ENCODE data around the gene IL1RAPL2. TPM values are rescaled to one million over a fixed set of nuclear protein-coding genes. Genes with fewer than 3 reads are reported as not detected.

IL1RAPL2 gene
- polyA plus RNA-seq, 1 donor from 2014 or later, result not detected

DNA sequence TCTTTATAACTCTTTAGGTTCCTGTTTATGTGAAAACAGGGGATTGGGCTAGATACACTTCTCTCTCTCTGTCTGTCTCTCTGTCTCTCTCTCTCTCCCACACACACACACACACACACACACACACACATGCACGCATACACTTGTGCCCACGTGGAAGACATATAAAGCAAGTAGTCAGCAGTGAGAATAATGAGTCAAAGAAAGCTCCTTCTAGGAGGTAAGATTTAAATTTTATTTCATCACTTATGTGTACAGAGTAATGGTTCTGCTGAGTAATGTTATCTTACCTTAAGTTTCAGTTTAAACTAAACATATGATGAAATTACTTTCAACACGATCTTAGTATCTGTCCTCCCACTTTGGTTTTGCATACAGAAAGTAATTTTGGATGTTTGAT, 897.5 kb downstream of the IL1RAPL2 start:
- Mint-ChIP-seq H3K4me3 (no peak overlapping the region), H3K27ac (no peak overlapping the region), H3K9me3 (peaks cover 0 to 2% (median 0%) of the 10 kb centered on the region in 3 donors), H3K27me3 (no peaks in the 10 kb centered on the region), H3K36me3 (no peaks in the 10 kb centered on the region), H3K4me1 (no peaks in the 10 kb centered on the region)

GRCh38 chrX:105464618-105465017, 898.6 kb downstream of the IL1RAPL2 start:
- H3K27ac Mint-ChIP-seq, result no peak overlapping the region

GRCh38 chrX:105468741-105469140, 902.7 kb downstream of the IL1RAPL2 start:
- Mint-ChIP-seq H3K36me3 (no peaks in the 10 kb centered on the region), H3K27ac (no peak overlapping the region), H3K4me1 (no peaks in the 10 kb centered on the region), H3K4me3 (no peak overlapping the region), H3K27me3 (no peaks in the 10 kb centered on the region), H3K9me3 (peaks cover 0 to 4% (median 0%) of the 10 kb centered on the region in 3 donors)

More at GRCh38 chrX:105464618-105465017, 898.6 kb downstream of the IL1RAPL2 start:
- no peaks in the 10 kb centered on the region for H3K27me3 Mint-ChIP-seq
- no peaks in the 10 kb centered on the region for H3K36me3 Mint-ChIP-seq
- no peaks in the 10 kb centered on the region for H3K4me1 Mint-ChIP-seq
- peaks cover 0 to 4% (median 0%) of the 10 kb centered on the region in 3 donors for H3K9me3 Mint-ChIP-seq
- no peak overlapping the region for H3K4me3 Mint-ChIP-seq

- H3K27me3 Mint-ChIP-seq, result no peaks in the 10 kb centered on the region
- no peaks in the 10 kb centered on the region for H3K36me3 Mint-ChIP-seq
- no peak overlapping the region for H3K4me3 Mint-ChIP-seq
- H3K9me3 Mint-ChIP-seq, result peaks cover 0 to 4% (median 0%) of the 10 kb centered on the region in 3 donors
- H3K4me1 Mint-ChIP-seq, result no peaks in the 10 kb centered on the region
- no peak overlapping the region for H3K27ac Mint-ChIP-seq
Observed at GRCh38 chrX:105471597-105471996, 905.6 kb downstream of the IL1RAPL2 start.

DNA sequence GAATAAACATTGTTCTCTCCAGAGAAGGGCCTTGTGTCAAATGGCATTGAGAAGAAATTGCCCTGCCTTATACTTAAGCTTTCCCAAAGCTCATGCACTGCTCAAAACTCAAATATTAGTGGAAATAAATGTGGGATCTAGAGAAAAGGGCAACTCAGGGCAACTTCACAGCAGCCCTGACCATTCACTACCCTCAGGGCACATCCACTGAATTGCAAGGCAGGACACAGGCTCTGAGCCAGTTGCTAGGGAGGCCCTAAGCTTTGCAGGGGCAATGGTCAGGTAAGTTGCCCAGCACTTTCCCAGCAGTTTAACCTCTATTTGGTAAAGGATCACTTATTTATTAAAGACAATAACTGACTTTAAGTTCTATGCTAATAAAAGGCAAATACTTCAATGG, 909.8 kb downstream of the IL1RAPL2 start:
- H3K36me3 Mint-ChIP-seq, result no peaks in the 10 kb centered on the region
- H3K4me3 Mint-ChIP-seq, result no peak overlapping the region
- no peaks in the 10 kb centered on the region for H3K4me1 Mint-ChIP-seq
- no peak overlapping the region for H3K27ac Mint-ChIP-seq
- H3K9me3 Mint-ChIP-seq, result no peaks in the 10 kb centered on the region
- no peaks in the 10 kb centered on the region for H3K27me3 Mint-ChIP-seq

DNA sequence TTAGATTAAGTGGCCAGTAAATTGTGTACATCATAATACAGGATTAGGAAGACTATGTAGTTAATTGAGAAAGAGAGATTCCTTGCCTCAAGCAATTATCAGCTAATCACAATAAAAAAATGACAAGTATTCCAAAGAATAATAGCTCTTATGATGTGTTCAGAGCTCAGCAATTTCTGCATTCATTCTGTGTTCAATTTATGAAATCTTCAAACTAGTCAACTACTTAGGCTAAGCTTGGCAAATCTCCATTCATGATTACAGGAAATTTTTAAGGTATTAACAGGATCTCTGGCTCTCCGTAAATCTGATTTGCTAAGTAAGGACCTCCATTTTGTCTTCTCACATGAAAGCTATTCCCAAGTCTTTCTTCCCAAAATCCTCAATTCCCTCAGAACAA, 911.4 kb downstream of the IL1RAPL2 start:
- peaks cover 0 to 1% (median 0%) of the 10 kb centered on the region in 3 donors for H3K9me3 Mint-ChIP-seq
- H3K27ac Mint-ChIP-seq, result no peak overlapping the region
- no peaks in the 10 kb centered on the region for H3K27me3 Mint-ChIP-seq
- H3K36me3 Mint-ChIP-seq, result no peaks in the 10 kb centered on the region
- no peaks in the 10 kb centered on the region for H3K4me1 Mint-ChIP-seq
- H3K4me3 Mint-ChIP-seq, result no peak overlapping the region

DNA sequence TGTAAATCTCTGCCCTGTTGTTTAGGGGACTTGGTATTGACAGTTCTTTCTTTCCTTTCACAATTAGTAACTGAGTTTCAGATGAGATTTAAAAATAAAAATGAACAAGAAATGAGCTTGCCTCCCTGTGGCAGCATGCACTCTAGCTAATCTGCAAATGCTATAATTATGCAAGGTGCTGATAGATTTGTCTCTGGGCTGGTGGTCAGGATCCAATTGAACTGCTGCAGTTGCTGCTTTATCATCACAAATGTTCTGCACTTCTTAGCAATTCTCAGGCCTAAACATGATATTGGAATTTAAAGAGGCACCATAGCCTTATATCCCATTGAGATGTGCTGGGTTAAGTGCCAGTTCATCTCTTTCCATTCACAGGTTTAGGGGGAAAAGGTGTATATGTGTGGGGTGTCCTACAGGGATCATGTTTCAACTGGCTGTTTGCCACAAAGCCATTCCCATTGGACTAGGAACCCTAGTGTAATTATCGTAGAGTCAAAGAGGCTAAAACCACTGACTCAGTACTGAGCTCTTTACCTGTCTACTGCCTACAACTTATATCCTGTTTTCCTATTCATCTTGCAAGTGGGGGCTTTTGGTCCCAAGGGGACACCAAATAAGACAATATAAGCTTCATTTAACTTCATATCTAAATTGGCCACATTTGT, 914.8 kb downstream of the IL1RAPL2 start:
- Mint-ChIP-seq H3K36me3 (no peaks in the 10 kb centered on the region), H3K27ac (no peak overlapping the region), H3K4me3 (no peak overlapping the region), H3K4me1 (no peaks in the 10 kb centered on the region), H3K27me3 (no peaks in the 10 kb centered on the region), H3K9me3 (peaks cover 0 to 4% (median 1%) of the 10 kb centered on the region in 3 donors)

DNA sequence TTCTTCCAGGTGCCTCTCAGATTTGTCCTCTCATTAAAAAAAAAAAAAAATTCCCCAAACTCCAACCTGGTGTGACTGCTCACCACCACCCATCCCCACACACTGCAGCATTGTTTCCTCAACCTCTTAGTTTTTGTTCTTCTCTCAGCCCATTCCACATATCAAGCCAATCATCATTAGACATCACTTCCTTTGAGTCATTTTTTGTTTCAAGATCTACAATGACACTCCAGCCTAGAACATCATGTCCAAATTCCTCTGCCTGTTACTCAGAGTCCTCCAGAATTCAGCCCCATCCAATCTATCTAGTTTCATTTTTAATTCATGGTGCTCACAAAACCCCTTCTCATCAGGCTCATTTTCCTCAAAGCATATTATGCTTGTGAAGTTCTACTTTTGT, 917.0 kb downstream of the IL1RAPL2 start:
- Mint-ChIP-seq H3K9me3 (peaks cover 0 to 5% (median 1%) of the 10 kb centered on the region in 3 donors), H3K4me1 (no peaks in the 10 kb centered on the region), H3K36me3 (no peaks in the 10 kb centered on the region), H3K4me3 (no peak overlapping the region), H3K27ac (no peak overlapping the region), H3K27me3 (no peaks in the 10 kb centered on the region)

- Mint-ChIP-seq H3K9me3 (peaks cover 0 to 6% (median 0%) of the 10 kb centered on the region in 3 donors), H3K4me1 (no peaks in the 10 kb centered on the region), H3K27me3 (no peaks in the 10 kb centered on the region), H3K4me3 (no peak overlapping the region), H3K36me3 (no peaks in the 10 kb centered on the region), H3K27ac (no peak overlapping the region)
Observed at GRCh38 chrX:105488716-105489115, 922.7 kb downstream of the IL1RAPL2 start.

GRCh38 chrX:105495376-105495775, 929.4 kb downstream of the IL1RAPL2 start:
- peaks cover 0 to 3% (median 2%) of the 10 kb centered on the region in 3 donors for H3K9me3 Mint-ChIP-seq
- no peaks in the 10 kb centered on the region for H3K4me1 Mint-ChIP-seq
- no peaks in the 10 kb centered on the region for H3K36me3 Mint-ChIP-seq
- H3K4me3 Mint-ChIP-seq, result no peak overlapping the region
- H3K27me3 Mint-ChIP-seq, result no peaks in the 10 kb centered on the region
- no peak overlapping the region for H3K27ac Mint-ChIP-seq

DNA sequence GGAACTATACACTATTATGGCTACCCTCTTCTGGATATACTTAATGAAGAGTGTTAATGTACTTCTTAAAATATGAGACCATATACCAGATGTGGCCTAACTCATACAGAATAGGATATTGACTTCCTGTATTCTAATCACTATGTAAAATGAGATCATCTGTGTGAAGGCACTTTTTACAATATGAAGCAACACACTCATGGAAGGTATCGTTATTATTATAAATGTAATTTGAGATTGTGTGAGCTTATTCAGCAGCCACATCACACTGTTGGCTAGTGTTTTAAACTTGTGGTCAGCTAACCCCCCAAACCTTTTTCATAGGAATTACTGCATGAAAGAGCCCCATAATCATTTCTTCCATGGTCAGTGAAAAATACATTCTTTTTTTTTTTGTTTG, 936.3 kb downstream of the IL1RAPL2 start:
- Mint-ChIP-seq H3K36me3 (no peaks in the 10 kb centered on the region), H3K4me1 (peaks cover 0 to 1% (median 0%) of the 10 kb centered on the region in 3 donors), H3K27me3 (no peaks in the 10 kb centered on the region), H3K4me3 (no peak overlapping the region), H3K9me3 (peaks cover 0 to 3% (median 1%) of the 10 kb centered on the region in 3 donors), H3K27ac (no peak overlapping the region)

GRCh38 chrX:105515561-105515960, 949.6 kb downstream of the IL1RAPL2 start:
- no peak overlapping the region for H3K27ac Mint-ChIP-seq
- H3K4me3 Mint-ChIP-seq, result no peak overlapping the region
- peaks cover 1% of the 10 kb centered on the region for H3K36me3 Mint-ChIP-seq
- peaks cover 0 to 2% (median 0%) of the 10 kb centered on the region in 3 donors for H3K9me3 Mint-ChIP-seq
- no peaks in the 10 kb centered on the region for H3K4me1 Mint-ChIP-seq
- H3K27me3 Mint-ChIP-seq, result no peaks in the 10 kb centered on the region

DNA sequence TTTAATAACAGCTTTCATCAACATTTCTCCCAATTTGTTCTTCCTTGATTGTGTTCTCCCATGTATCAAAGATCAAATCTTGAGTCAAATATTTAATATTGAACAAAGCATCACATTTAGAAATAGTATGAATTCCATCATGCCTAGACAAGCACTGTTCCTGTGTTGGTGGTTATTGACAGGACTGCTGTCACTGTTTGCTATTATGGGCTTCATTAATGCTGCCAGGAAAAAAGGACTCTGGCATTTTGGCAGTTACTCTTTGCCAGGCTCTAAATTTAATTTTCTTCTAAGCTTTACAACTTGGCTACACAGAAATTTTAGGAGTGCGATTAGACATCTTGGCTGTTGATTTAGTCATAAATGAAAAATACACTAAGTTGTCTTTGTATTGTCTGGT, 960.4 kb downstream of the IL1RAPL2 start:
- Mint-ChIP-seq H3K27ac (no peak overlapping the region), H3K27me3 (no peaks in the 10 kb centered on the region), H3K4me3 (no peak overlapping the region), H3K4me1 (no peaks in the 10 kb centered on the region), H3K9me3 (peaks cover 0 to 2% (median 0%) of the 10 kb centered on the region in 3 donors), H3K36me3 (no peaks in the 10 kb centered on the region)

GRCh38 chrX:105527759-105528158, 961.8 kb downstream of the IL1RAPL2 start:
- Mint-ChIP-seq H3K4me1 (no peaks in the 10 kb centered on the region), H3K27ac (no peak overlapping the region), H3K4me3 (no peak overlapping the region), H3K27me3 (no peaks in the 10 kb centered on the region), H3K9me3 (peaks cover 0 to 6% (median 3%) of the 10 kb centered on the region in 3 donors), H3K36me3 (no peaks in the 10 kb centered on the region)

GRCh38 chrX:105533951-105534350, 968.0 kb downstream of the IL1RAPL2 start:
- Mint-ChIP-seq H3K4me1 (no peaks in the 10 kb centered on the region), H3K4me3 (no peak overlapping the region), H3K9me3 (peaks cover 0 to 8% (median 3%) of the 10 kb centered on the region in 3 donors), H3K27ac (no peak overlapping the region), H3K27me3 (no peaks in the 10 kb centered on the region), H3K36me3 (no peaks in the 10 kb centered on the region)

DNA sequence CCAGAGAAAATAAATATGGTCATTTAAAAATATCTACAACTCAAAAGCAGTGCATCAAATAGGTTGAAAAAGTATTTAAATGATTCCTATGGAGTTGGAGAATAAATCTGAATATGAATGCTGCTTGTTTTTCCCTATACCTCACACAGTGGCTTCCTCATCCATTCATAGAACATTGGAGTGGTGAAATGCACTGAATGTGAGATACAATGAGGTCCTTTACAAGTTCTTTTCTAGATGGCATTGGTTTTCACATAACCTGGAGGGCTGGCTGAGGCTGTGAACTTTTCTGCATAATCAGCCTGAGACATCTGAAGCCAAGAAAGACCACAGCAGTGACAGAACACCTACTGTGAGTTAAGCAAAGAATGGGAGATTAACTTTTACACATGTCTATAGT, 977.3 kb downstream of the IL1RAPL2 start:
- no peak overlapping the region for H3K4me3 Mint-ChIP-seq
- H3K36me3 Mint-ChIP-seq, result no peaks in the 10 kb centered on the region
- peaks cover 0 to 7% (median 0%) of the 10 kb centered on the region in 3 donors for H3K9me3 Mint-ChIP-seq
- no peak overlapping the region for H3K27ac Mint-ChIP-seq
- no peaks in the 10 kb centered on the region for H3K27me3 Mint-ChIP-seq
- peaks cover 0 to 2% (median 0%) of the 10 kb centered on the region in 3 donors for H3K4me1 Mint-ChIP-seq

Data from IgD-negative memory B cell (primary cell).